Measurements from ENCODE around the gene NUDT22. TPM values are rescaled to one million over a fixed set of nuclear protein-coding genes. Genes with fewer than 3 reads are reported as not detected.

NUDT22 gene
- polyA plus RNA-seq, 1 donor from 2014 or later = 47.3 TPM

DNA sequence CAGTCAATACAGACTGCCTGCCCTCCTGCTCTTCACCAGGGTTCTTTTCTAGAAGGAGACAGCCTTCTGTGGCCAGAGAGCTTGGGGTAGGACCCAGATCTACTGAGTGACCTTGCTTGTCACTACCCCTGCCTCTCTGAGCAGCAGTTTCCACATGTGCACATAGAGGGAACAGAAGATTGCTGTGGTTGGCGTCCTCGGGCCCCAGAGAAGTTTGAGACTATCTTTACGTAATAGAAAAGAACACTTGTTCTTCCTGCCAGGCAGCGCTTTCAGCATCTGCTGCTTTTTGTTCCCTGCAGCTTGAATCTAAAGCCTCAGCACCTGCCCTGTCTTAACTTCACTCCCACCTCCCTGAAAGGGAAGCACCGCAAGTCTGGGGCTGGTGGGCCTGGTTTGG is 12.9 kb downstream of the NUDT22 start:
- no peaks in the 10 kb centered on the region for H3K36me3 ChIP-seq (ENCODE audit: insufficient read depth, low read length)
- H3K4me2 ChIP-seq (ENCODE audit: low read length) = no peak overlapping the region
- H3K4me3 ChIP-seq (ENCODE audit: low read length) = no peak overlapping the region
- H2AFZ ChIP-seq (ENCODE audit: low read depth, low read length) = no peak overlapping the region
- H4K20me1 ChIP-seq (ENCODE audit: insufficient read depth) = no peaks in the 10 kb centered on the region
- no peaks in the 10 kb centered on the region for H3K79me2 ChIP-seq (replicated peaks; ENCODE audit: insufficient read depth, low read length)
- peaks cover 2% of the 10 kb centered on the region for H3K27me3 ChIP-seq (ENCODE audit: insufficient read depth, low read depth, low read length)
- H3K9ac ChIP-seq (ENCODE audit: low read length) = no peak overlapping the region
- no peaks in the 10 kb centered on the region for H3K9me2 ChIP-seq (ENCODE audit: insufficient read depth, low read length)
- no peaks in the 10 kb centered on the region for H3F3A ChIP-seq (ENCODE audit: insufficient read depth, low read length, poor library complexity, severe bottlenecking)
- TF ChIP-seq EZH2 (IDR thresholded peaks at IDR 0.05; ENCODE audit: borderline replicate concordance, insufficient read depth, low read length, poor library complexity, severe bottlenecking) (no peak), MXI1 (conservative IDR thresholded peaks at IDR 0.05; ENCODE audit: poor library complexity, severe bottlenecking) (no peak), RAD21 (conservative IDR thresholded peaks at IDR 0.05) (no peak), POLR2AphosphoS5 (IDR thresholded peaks at IDR 0.05) (no peak), TAF1 (IDR thresholded peaks at IDR 0.05; ENCODE audit: low read depth) (no peak), EP300 (conservative IDR thresholded peaks at IDR 0.05; ENCODE audit: poor library complexity, severe bottlenecking) (no peak), SMC3 (conservative IDR thresholded peaks at IDR 0.05; ENCODE audit: poor library complexity) (no peak)
- TF ChIP-seq, protein P1, sequence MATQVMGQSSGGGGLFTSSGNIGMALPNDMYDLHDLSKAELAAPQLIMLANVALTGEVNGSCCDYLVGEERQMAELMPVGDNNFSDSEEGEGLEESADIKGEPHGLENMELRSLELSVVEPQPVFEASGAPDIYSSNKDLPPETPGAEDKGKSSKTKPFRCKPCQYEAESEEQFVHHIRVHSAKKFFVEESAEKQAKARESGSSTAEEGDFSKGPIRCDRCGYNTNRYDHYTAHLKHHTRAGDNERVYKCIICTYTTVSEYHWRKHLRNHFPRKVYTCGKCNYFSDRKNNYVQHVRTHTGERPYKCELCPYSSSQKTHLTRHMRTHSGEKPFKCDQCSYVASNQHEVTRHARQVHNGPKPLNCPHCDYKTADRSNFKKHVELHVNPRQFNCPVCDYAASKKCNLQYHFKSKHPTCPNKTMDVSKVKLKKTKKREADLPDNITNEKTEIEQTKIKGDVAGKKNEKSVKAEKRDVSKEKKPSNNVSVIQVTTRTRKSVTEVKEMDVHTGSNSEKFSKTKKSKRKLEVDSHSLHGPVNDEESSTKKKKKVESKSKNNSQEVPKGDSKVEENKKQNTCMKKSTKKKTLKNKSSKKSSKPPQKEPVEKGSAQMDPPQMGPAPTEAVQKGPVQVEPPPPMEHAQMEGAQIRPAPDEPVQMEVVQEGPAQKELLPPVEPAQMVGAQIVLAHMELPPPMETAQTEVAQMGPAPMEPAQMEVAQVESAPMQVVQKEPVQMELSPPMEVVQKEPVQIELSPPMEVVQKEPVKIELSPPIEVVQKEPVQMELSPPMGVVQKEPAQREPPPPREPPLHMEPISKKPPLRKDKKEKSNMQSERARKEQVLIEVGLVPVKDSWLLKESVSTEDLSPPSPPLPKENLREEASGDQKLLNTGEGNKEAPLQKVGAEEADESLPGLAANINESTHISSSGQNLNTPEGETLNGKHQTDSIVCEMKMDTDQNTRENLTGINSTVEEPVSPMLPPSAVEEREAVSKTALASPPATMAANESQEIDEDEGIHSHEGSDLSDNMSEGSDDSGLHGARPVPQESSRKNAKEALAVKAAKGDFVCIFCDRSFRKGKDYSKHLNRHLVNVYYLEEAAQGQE (IDR thresholded peaks at IDR 0.05; ENCODE audit: borderline replicate concordance) = no peak
- TF ChIP-seq, protein P2, sequence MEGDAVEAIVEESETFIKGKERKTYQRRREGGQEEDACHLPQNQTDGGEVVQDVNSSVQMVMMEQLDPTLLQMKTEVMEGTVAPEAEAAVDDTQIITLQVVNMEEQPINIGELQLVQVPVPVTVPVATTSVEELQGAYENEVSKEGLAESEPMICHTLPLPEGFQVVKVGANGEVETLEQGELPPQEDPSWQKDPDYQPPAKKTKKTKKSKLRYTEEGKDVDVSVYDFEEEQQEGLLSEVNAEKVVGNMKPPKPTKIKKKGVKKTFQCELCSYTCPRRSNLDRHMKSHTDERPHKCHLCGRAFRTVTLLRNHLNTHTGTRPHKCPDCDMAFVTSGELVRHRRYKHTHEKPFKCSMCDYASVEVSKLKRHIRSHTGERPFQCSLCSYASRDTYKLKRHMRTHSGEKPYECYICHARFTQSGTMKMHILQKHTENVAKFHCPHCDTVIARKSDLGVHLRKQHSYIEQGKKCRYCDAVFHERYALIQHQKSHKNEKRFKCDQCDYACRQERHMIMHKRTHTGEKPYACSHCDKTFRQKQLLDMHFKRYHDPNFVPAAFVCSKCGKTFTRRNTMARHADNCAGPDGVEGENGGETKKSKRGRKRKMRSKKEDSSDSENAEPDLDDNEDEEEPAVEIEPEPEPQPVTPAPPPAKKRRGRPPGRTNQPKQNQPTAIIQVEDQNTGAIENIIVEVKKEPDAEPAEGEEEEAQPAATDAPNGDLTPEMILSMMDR (IDR thresholded peaks at IDR 0.05; ENCODE audit: poor library complexity, severe bottlenecking) = no peak
- no peak overlapping the region for H3K27ac ChIP-seq (ENCODE audit: low read length)
- no peaks in the 10 kb centered on the region for H3K9me3 ChIP-seq (ENCODE audit: low read length)

DNA sequence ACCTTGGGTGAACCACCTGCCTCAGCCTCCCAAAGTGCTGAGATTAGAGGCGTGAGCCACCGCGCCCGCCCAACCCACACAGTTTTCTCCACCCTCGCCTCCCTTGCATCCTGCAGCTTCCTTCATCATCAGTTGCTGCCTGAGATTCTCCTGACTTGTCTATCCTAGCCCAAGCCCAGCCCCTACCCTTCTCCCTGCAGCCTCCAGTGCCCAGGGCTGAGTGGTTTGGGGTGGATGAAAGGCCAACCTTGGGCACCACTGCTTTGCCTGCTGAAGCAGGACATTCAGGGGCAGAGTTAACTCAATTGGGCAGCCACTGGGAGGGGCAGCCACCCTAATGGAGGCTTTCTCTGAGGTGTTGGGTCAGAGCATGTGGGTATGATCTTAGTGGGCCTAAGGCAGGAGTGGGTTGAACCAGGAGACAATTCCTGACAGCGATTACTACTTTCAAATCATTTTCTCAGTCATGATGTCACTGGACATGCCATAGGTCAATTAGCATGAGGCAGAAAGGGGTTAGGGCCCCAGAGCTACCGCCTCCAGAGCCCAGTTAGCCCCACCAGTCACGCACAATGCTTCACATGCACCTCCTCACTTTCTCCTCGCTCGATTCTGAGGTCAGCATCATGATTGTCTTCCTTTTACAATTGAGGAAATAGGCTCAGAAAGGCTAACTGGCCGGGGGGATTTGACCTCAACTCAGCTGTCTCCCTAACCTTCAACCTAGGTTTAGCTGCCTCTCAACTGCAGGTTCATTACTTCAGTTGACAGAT is 13.8 kb downstream of the NUDT22 start:
- H3K27me3 ChIP-seq (ENCODE audit: insufficient read depth, low read depth, low read length) = no peaks in the 10 kb centered on the region
- TF ChIP-seq MXI1 (conservative IDR thresholded peaks at IDR 0.05; ENCODE audit: poor library complexity, severe bottlenecking) (no peak), RAD21 (conservative IDR thresholded peaks at IDR 0.05) (no peak), POLR2AphosphoS5 (IDR thresholded peaks at IDR 0.05) (no peak), SMC3 (conservative IDR thresholded peaks at IDR 0.05; ENCODE audit: poor library complexity) (no peak), EP300 (conservative IDR thresholded peaks at IDR 0.05; ENCODE audit: poor library complexity, severe bottlenecking) (no peak), EZH2 (IDR thresholded peaks at IDR 0.05; ENCODE audit: borderline replicate concordance, insufficient read depth, low read length, poor library complexity, severe bottlenecking) (no peak), TAF1 (IDR thresholded peaks at IDR 0.05; ENCODE audit: low read depth) (no peak)
- TF ChIP-seq, protein P2 (IDR thresholded peaks at IDR 0.05; ENCODE audit: poor library complexity, severe bottlenecking) = no peak
- TF ChIP-seq, protein P1 (IDR thresholded peaks at IDR 0.05; ENCODE audit: borderline replicate concordance) = no peak
- peak overlapping the region; percentile 66 for H2AFZ ChIP-seq (ENCODE audit: low read depth, low read length)
- H3K4me3 ChIP-seq (ENCODE audit: low read length) = peak overlapping the region; percentile 97
- no peaks in the 10 kb centered on the region for H3K9me2 ChIP-seq (ENCODE audit: insufficient read depth, low read length)
- no peaks in the 10 kb centered on the region for H3K79me2 ChIP-seq (replicated peaks; ENCODE audit: insufficient read depth, low read length)
- H3K9me3 ChIP-seq (ENCODE audit: low read length) = no peaks in the 10 kb centered on the region
- H3F3A ChIP-seq (ENCODE audit: insufficient read depth, low read length, poor library complexity, severe bottlenecking) = no peaks in the 10 kb centered on the region
- no peaks in the 10 kb centered on the region for H3K36me3 ChIP-seq (ENCODE audit: insufficient read depth, low read length)
- H3K4me2 ChIP-seq (ENCODE audit: low read length) = peak overlapping the region; percentile 79
- peak overlapping the region; percentile 82 for H3K9ac ChIP-seq (ENCODE audit: low read length)
- no peaks in the 10 kb centered on the region for H4K20me1 ChIP-seq (ENCODE audit: insufficient read depth)
- peak overlapping the region; percentile 94 for H3K27ac ChIP-seq (ENCODE audit: low read length)

Data from neural cell (in vitro differentiated cells).